Peyer's patch (tissue), 4 donors: Measurements from ENCODE around the gene HK2.

Experiments used
- POLR2A ChIP-seq, 2 donors: fragments of 450-650 bp; IDR thresholded peaks; one replicate each; pipeline ENCODE4 v1.5.1; 2017; ENCODE audit warnings: antibody characterized with exemption in 2 of 2, mild to moderate bottlenecking in 2 of 2, moderate library complexity in 2 of 2
- TF ChIP-seq, protein P1 (sequence below), 6 experiments: fragments of 450-650 bp in 4 of 6; fragments of 200-600 bp in 2 of 6; sonication (generic) in 1 of 6; IDR thresholded peaks; one replicate each; pipeline ENCODE4 v1.5.1; 2017 to 2019; ENCODE audit warnings: antibody characterized with exemption in 6 of 6, mild to moderate bottlenecking in 3 of 6, moderate library complexity in 1 of 6

DNA sequence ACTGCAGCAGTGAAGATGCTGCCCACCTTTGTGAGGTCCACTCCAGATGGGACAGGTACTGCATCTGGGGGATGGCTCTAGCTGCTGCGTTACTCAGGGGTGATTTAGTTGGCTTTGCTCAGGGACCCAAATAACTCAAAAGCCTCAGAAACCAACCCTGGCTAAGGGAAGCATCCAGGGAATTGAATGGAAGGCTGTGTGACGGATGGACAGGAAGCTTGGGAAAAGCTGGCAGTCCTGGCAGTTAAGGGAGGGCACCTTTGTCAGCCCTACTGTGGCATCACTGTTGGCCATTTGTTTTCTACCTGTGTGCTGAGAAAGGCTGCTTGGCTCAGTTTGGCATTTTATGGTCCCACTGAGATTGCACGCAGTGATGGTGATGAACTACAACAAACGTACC is 20.5 kb downstream of the HK2 start:
- TF ChIP-seq, protein P1, sequence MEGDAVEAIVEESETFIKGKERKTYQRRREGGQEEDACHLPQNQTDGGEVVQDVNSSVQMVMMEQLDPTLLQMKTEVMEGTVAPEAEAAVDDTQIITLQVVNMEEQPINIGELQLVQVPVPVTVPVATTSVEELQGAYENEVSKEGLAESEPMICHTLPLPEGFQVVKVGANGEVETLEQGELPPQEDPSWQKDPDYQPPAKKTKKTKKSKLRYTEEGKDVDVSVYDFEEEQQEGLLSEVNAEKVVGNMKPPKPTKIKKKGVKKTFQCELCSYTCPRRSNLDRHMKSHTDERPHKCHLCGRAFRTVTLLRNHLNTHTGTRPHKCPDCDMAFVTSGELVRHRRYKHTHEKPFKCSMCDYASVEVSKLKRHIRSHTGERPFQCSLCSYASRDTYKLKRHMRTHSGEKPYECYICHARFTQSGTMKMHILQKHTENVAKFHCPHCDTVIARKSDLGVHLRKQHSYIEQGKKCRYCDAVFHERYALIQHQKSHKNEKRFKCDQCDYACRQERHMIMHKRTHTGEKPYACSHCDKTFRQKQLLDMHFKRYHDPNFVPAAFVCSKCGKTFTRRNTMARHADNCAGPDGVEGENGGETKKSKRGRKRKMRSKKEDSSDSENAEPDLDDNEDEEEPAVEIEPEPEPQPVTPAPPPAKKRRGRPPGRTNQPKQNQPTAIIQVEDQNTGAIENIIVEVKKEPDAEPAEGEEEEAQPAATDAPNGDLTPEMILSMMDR (IDR thresholded peaks at IDR 0.05): no peak
- TF ChIP-seq POLR2A (IDR thresholded peaks at IDR 0.05): no peak
